Neural progenitor cell (in vitro differentiated cells): ENCODE measurements around the gene RBCK1.

ENCODE experiments used
- EZH2 ChIP-seq: fragments of 200-600 bp; sonication (generic); IDR thresholded peaks from 2 replicates; pipeline ENCODE4 v1.6.1; 2017; ENCODE audit warnings: antibody characterized with exemption, mild to moderate bottlenecking, moderate library complexity
- EZH2phosphoT487 ChIP-seq: fragments of 200-600 bp; sonication (generic); IDR thresholded peaks from 2 replicates; pipeline ENCODE4 v1.6.1; 2017; ENCODE audit warnings: antibody characterized with exemption
- TF ChIP-seq, protein P1 (sequence below): fragments of 200-600 bp; sonication (generic); IDR thresholded peaks from 2 replicates; pipeline ENCODE4 v1.5.1; 2017; ENCODE audit warnings: antibody characterized with exemption, mild to moderate bottlenecking

DNA sequence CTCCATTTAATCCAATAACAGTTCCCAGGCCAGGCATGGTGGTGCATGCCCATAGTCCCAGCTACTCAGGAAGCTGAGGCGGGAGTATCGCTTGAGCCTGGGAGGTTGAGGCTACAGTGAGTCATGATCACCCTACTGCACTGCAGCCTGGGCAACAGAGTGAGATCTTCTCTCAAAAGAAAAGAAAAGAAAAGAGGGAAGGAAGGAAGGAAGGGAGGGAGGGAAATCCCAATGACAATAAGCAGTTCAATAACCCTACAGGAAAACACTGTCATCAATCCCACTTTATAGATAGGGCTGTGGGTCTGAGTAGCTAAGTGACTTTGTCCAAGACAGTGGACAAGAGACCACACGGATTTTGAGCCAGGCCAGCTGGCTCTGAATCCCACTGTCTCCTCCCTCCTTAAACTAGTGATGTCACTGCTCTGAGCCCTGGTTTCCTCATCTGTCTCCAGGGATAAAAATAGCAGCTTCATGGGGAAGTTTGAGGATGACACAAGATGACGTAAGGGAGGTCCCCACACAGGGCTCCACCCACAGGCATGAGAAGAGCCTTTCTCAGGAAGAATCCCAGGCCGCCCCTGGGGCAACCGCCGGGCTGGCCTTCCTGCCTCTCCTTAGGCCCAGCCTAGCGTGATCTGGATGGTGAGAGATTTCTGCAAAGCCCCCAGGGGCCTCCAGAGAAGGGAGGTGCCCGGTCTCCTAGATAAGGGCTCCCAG, 34.8 kb upstream of the RBCK1 start:
- TF ChIP-seq, protein P1, sequence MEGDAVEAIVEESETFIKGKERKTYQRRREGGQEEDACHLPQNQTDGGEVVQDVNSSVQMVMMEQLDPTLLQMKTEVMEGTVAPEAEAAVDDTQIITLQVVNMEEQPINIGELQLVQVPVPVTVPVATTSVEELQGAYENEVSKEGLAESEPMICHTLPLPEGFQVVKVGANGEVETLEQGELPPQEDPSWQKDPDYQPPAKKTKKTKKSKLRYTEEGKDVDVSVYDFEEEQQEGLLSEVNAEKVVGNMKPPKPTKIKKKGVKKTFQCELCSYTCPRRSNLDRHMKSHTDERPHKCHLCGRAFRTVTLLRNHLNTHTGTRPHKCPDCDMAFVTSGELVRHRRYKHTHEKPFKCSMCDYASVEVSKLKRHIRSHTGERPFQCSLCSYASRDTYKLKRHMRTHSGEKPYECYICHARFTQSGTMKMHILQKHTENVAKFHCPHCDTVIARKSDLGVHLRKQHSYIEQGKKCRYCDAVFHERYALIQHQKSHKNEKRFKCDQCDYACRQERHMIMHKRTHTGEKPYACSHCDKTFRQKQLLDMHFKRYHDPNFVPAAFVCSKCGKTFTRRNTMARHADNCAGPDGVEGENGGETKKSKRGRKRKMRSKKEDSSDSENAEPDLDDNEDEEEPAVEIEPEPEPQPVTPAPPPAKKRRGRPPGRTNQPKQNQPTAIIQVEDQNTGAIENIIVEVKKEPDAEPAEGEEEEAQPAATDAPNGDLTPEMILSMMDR, result no peak
- no peak for TF ChIP-seq EZH2
- no peak for TF ChIP-seq EZH2phosphoT487
